Measurements from ENCODE around the gene POLR2J. TPM values are rescaled to one million over a fixed set of nuclear protein-coding genes. Genes with fewer than 3 reads are reported as not detected.
"Not testable (repeated sequence)": the region's sequence is repeated elsewhere in the genome, so short reads cannot be mapped to it uniquely, and the experiment has no call there.

Gene POLR2J
- 33.1 and 58.9 TPM in 2 replicates for total RNA-seq
- polyA plus RNA-seq (2012) = 193 TPM

DNA sequence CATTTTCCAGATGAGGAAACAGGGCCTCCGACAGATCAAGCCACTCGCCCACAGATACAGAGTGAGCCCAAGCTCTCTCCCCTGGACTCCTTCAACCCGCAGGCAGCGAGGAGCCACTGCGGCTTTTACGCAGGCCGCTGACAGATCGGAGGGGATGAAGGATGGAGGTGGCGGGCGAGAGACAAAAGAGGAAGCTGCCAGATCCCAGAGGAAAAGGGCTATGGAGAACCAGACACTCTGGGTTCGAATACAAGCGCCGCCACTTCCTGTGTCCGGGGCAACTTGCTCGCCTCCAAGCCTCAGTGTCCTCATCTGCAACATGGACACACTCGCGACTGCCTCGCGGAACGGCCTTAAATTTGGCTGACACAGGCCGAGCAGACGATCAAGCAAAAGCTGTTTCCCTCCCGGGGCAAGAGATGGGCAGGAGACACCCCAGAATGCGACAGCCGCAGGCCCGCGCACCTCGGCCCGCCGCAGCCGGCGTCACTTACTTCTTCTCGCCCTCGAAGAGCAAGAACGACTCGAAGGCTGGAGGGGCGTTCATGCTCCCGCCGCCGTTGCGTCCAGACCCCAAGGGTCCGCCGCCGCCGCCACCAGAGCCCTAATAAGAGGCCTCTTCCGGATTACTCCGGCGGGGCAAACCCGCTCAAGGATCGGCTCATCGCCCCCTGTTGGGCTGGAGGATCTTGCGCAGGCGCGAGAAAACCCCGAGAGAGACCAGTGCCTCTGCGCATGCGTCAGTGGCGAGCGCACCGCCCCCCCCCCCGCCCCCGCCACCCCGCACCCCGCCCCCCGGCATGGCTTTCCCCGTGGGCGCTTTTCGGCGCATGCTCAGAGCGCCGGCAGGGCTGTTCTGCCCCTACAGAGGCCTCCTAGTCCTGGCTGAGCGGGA lies at the start of gene POLR2J:
TSS of gene POLR2J (minus strand) at position 609 of the 895 bp plus-strand sequence. CDS start at position 547, 62 bp downstream.
- peak; percentile 84 for DNase-seq (ENCODE audit: low read depth)

DNA sequence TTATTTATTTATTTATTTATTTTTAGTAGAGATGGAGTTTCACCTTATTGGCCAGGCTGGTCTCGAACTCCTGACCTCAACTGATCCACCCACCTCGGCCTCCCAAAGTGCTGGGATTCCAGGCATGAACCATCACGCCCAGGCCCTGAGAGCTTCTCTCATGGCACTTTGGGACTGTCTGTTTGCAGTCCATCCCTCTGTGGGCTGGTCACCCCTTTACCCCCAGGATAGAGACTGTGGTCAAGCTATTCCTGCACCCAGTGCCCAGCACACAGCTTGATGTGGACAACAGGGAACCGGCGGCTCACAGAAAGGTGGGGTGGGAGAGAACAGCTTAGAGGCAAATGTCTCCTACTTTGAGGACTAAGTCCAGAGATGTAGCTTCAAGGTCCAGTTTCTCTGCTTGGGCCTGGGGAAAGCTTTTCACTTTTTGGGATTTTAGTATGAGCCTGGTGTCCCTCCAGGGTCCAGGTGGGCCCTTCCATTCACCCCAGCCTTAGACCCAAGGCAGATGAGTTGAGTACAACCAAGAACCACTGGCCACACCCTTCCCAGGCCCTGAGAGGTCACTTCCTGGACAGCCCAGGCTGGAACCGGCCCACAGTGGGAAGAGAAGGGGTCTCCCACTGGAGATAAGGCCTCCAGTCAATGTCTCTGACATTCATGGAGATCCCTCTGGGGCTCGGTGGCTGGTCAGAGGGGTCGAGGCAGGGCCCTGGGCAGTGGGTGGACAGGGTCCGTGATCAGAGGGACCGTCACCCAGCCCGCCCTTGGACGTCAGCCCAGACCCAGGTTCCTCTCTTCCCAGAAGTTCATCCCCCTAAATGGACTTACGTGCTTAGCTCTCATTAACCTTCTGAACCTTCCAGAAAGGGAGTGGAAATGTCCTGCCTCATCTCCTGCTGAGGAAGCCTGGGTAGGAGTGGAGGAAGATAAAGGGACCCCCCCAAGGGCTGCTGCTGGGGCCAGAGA lies 49.4 kb upstream of the POLR2J start:
- not testable (repeated sequence) for DNase-seq (ENCODE audit: low read depth)

DNA sequence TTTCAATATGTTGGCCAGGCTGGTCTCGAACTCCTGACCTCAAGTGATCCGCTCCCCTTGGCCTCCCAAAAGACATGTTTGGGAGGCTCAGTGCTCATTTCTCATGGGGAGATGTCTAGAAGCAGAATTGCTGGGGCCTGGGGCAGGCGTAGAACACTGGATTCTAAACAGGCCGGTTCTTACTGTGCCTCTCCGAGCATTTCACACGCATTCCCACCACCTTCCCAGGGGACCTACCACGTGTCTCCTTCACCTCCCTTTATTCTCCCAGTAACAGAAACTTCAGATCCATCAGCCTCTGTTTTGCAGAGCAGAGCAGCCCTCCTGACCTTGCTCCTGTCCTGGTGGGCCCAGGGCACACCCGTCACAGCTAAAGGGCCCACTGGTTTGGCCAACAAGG lies 48.5 kb upstream of the POLR2J start:
- DNase-seq (ENCODE audit: low read depth) = not testable (repeated sequence)

DNA sequence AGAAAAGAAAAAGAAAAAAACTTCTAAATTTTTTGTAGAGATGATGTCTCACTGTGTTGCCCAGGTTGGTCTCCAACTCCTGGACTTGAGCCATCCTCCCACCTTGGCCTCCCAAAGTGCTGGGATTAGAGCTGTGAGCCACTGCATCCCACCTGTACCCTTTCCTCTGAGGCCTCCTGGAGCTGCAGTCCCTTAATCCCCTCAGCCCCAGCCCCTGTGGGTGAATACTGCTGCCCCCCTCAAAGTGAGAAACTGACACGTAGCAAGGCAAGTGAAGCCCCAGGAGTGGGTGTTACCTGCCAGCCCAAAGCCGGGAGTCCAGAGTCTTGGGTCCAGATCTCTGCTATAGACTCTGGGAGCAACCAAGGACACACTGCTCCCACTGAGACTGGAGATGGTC lies 46.1 kb upstream of the POLR2J start:
- not testable (repeated sequence) for DNase-seq (ENCODE audit: low read depth)

DNA sequence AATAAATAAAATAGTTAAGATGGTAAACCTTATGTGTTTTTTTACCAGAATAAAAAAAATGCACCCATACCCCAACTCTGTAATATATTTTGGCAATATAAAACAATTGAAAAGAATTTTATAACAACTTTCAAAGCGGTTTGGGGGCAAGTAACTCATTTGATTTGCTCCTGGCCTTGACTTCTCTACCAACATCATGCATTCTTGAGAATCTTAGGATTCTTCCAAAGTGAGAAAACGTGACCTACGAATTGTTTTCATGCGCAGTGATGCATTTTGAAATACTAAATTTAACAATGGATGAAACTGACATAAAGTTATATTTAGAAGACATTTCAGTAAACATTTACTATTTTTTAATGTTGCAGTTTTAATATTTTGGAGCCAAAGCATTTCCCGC lies 42.1 kb upstream of the POLR2J start:
- DNase-seq (ENCODE audit: low read depth) = not testable (repeated sequence)

DNA sequence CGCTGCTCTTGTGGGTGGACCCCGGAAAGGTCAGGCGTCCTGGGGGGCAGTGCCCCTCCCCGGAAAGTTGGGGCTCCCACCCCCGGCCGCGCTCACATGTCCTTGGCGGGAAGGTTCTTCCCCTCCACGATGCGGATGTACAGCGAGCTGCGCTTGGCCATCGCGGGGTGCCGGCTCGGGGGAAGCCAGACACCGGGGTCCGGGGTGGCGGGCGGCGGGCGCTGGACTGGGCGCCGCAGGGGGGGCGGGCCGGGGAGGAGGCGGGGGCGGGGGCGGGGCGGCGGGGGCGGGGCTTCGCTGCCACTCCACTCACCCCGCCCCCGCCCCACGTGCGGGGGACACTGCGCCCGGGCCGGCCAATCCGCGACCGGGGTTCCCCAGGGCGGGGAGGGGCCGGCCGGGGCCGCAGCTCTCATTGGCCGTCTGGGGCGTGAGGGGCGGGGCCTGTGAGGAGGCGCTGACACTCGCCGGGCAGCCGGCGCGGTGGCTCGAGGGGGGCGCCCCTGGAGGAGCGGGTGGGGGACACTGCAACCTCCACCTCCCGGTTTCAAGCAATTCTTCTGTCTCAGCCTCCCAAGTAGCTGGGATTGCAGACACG lies 38.9 kb upstream of the POLR2J start, which contains the start of gene RASA4B:
TSS of gene RASA4B (minus strand) at position 228 of the 598 bp plus-strand sequence. CDS start at position 161, 67 bp downstream.
- DNase-seq (ENCODE audit: low read depth) = peak; percentile 1

DNA sequence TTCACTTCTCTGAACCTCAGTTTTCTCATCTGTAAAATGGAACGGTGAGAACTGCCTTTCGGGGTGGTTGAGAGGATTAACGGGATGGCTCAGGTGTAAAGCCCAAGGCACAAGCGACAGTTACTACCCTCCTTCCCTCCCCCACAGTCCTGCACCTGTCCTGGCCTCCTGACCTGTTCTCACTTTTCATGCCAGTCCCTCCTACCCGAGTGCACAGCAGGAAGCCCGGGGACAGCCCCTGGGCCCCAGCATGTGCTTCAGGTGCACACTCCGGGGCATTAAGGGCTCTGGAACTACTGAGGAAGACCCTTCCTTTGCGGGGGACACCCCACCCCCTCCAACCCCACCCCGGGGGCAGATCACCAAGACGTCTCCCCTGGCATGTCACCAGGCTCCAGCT lies 38.2 kb upstream of the POLR2J start:
- not testable (repeated sequence) for DNase-seq (ENCODE audit: low read depth)

DNA sequence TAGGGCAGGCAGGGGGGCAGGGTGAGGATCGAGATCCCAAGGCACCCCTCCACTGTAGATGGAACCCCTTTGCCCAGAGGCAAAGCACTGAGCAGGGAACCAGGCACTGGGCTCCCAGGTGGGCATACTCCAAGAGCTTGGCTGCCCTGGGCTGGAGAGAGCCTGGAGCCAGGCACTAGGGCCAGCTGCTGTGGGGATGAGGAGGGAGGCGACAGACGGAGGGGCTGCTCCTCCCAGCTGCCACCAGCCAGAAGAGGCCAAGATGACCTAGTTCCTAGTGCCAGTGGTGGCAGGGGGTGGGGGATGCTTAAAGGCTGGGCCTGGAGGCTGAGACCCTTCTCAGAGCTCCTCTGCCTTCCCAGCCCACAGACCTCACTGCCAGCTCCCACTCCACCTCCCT lies 37.2 kb upstream of the POLR2J start:
- not testable (repeated sequence) for DNase-seq (ENCODE audit: low read depth)

DNA sequence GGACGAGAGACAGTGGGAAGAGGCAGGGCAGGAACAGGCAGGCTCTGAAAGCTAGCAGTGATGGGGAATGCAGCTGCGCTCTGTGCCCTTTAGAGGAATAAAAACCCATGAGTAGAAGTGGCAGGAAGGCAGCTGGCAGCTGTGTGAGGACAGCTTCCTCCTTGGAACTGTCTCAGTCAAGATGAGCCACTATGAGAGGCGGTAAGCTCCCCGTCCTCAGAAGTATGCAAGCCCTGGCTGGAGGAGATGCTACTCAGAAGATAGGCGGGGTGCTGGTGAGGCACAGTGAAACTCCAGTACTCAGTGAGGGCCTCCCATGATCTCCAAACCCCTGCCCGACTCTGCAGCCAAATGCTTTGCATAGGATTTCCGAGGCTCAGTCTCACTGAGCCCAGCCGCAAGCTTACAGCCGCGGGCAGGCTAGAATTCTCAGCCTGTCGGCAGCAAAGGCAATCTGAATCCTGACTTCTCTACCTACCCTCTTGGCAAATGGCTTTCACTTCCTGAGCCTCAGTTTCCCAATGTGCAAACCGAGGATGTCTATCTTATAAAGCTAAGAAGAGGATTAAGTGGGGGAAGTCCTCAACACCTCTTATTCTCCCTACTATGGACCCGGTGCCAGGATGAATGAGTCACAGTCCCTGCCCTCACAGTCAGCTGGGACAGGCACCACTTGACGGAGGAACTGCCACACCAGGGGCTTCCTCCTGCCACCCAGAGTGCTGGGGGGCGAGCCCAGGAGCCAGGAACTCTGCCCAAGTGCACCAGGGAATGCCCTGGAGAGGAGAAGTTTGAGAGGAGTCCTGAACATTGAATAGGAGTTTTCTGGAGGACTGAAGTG lies 36.4 kb upstream of the POLR2J start:
- DNase-seq (ENCODE audit: low read depth) = not testable (repeated sequence)

DNA sequence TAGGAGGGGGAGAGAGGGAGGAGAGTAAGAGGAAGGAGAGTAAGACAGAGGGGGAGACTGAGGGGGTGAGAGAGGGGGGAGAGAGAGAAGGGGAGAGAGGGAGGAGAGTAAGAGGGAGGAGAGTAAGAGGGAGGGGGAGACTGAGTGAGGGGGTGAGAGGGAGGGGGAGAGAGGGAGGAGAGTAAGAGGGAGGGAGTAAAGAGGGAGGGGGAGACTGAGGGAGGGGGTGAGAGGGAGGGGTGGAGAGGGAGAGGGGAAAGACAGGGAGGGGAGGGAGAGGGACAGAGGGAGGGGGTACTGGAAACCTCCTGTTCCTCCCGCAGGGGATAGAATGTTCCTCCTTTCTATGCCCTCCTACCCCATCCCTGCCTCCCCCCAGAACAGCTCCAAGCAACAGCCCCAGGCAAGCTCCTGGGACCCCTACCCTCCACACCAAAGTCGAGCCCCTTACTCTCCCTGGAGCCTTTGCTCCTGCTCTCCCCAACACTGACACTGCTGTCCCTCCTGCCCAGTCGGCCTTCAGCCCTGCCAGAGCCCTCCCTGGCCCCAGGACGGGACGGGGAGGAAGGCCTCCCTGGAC lies 34.0 kb upstream of the POLR2J start:
- peak; percentile 47 for DNase-seq (ENCODE audit: low read depth)

DNA sequence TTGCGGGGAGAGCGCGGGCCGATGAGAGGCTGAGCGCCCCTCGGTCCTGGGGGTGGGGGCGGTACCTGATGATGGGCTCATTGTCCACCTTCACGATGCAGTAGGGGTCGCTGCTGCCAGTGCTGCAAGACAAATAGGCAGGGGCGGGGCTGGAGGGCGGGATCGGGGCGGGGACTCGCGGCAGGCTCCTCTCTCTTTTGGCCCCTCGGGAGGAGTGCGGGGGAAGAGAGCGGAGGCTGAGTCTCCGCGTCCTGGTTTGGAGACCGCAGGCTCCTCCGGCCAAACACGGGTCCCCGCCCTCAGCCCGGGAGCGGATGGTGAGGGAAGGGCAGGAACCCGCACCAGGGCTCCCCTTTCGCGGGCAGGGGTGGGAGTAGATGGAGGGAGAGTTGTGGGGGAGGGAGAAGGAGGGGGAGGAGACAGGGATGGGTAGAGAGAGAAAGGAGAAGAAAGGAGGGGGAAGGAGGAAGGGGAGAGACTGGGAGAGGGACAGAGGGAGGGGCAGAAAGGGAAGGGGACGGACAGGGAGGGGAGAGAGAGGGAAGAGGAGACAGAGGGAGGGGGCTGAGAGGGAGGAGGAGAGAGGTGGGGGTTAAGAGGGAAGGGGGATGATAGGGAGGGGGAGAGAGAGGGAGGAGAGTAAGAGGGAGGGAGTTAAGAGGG lies 33.3 kb upstream of the POLR2J start:
- DNase-seq (ENCODE audit: low read depth) = not testable (repeated sequence)

DNA sequence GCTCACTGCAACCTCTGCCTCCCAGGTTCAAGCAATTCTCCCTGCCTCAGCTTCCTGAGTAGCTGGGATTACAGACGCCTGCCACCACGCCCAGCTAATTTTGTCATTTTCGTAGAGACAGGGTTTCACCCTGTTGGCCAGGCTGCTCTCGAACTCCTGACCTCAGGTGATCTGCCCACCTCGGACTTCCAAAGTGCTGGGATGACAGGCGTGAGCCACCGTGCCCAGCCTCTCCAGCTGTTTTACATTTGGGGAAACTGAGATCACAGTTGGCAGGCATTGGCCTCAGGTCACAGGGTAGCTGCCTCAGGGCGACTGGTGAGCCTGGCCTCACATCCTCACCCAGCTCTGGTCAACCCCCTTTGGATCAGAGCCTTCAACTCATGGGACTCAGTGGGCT lies 31.9 kb upstream of the POLR2J start:
- DNase-seq (ENCODE audit: low read depth) = not testable (repeated sequence)

DNA sequence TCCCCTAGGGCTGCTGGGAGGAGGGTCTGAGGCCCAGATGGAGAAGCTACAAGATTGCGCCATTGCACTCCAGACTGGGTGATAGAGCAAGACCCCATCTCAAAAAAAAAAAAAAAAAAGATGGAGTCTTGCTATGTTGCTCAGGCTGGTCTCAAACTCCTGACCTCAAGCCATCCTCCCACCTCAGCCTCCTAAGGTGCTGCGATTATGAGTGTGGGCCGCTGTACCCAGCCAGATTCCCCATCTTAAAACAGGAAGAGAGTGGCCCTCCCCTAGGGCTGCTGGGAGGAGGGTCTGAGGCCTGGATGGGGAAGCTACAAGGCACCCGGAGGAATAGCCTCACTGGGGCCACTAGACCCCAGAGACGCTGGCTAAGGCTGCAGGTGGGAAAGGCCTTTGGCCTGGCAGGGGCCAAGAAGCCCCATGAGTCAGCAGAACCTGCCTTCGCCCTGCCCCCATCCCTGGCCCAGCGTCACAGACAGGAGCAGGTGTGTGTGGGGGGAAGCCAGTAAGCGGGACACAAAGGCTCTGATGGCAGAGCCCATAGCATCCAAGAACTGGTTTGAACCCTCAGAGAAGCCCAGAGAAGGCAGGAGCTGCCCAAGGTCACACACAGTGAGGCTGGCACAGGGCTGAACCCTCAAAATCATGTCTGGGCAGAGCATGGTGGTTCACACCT lies 28.8 kb upstream of the POLR2J start:
- not testable (repeated sequence) for DNase-seq (ENCODE audit: low read depth)

DNA sequence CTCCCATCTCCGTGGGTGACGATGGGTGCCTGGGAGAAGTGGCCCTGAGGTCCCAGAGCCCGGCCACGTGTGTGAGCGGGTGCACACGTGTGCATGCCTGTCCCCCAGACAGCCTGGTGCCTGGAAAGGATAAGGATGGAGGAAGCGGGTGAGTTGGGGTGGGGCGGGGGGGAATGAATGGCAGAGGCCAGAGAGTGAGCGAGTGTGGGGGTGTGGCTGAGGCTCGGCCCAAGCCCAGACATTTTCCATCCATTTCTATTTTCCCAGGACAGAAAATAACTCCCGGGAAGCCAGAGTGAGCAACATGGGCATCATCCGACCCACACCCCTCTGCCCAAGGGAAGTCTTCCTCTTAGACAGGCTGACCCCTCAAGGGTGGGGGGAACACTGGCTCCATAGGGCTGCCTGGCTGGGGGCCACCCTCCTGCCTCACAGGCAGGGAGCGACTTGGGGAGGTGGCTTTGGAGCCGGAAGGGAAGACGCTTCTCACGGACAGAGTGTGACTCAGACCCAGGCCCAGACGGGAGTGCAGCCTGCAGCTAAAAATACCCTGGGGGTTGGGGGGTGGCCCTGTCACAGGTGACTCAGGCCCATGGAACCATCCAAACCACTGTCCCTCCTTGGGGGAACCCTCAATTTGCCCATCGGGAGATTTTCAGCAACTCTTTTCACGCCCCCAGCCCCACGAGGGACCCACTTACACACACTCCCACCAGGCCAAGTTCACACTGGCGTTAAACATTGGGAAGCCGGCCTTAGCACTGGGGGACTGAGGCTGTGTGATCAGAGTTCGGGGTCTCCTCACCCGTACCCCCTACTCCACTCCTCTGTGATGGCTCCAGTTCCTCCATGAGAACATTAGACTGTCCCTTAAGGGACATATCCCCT lies 26.8 kb upstream of the POLR2J start:
- DNase-seq (ENCODE audit: low read depth) = not testable (repeated sequence)

DNA sequence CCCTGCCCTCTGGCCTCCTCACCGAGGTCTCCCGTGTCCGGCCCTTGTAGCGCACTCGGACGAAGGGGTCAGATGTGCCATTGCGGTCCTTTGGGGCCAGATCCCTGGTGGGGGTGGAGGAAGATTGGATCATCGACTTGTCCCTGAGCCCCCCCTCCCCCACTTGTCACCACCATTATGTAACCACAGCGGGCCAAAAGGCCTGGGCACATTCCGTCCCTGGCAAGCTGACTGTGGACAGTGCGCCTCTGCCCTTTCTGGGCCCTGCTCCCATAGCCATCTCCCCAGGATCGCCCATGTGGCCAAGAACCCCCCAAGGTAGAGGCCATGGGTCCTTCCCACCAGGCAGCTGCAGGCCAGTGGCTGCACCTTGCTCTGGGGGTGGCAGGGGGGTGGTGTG lies 24.4 kb upstream of the POLR2J start:
- not testable (repeated sequence) for DNase-seq (ENCODE audit: low read depth)

DNA sequence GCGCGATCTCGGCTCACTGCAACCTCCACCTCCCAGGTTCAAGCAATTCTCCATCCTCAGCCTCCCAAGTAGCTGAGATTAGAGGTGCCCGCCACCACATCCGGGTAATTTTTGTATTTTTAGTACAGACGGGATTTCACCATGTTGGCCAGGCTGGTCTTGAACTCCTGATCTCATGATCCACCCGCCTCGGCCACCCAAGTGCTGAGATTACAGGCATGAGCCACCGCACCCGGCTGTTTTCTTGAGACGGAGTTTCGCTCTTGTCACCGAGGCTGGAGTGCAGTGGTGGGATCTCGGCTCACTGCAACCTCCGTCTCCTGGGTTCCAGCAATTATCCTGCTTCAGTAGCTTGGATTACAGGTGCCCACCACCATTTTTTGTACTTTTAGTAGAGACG lies 19.6 kb upstream of the POLR2J start:
- DNase-seq (ENCODE audit: low read depth) = not testable (repeated sequence)

DNA sequence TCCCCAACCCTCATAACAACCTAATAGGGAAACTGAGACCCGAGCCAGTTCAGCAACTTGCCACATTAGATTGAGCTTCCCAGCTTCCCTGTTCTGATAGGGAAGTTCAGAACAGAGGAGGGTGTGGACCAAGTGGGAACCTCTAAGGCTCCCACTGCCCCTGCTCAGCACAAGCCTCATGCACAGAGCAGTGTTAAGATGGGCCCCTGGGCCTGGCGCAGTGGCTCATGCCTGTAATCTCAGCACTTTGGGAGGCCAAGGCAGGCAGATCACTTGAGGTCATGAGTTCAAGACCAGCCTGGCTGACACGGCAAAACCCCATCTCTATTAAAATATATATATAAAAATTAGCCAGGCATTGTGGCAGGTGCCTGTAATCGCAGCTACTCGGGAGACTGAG lies 18.6 kb upstream of the POLR2J start:
- not testable (repeated sequence) for DNase-seq (ENCODE audit: low read depth)

DNA sequence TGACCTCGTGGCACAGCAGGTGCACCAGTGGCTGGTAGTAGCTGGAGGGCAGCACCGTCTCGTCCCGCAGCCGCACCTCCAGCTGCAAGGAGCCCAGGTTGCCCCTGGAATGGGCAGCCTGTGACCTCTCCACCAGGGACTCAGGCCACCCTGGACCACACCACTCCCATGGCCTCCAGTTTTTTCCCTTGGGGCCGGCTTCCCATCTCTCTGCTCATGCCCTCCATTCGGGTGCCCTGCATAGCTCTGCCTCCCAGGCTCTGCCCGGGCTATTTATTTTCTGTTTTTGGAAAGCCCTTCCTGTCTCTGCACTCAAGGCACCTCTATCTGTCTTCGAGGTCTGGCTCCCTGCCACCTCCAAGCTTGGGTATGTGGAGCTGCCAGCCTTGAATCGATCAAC lies 18.1 kb upstream of the POLR2J start:
- peak; percentile 1 for DNase-seq (ENCODE audit: low read depth)

Measured in myocyte (in vitro differentiated cells).